DOHH2 (cell line): ENCODE data around the gene TMPRSS7.

ENCODE experiments used
- H3F3A ChIP-seq: fragments of 200-600 bp; sonication (generic), shearing (Covaris generic); 2 replicates; pipeline ENCODE4 v1.6.0; 2016; ENCODE audit warnings: antibody characterized with exemption, mild to moderate bottlenecking; ENCODE audit not compliant: control insufficient read depth, insufficient read depth
- H3K27ac ChIP-seq: fragments of 200-600 bp; sonication (generic); 2 replicates; pipeline ENCODE4 v1.5.1; 2014; ENCODE audit warnings: low read depth, mild to moderate bottlenecking, low read length, moderate library complexity
- H3K27me3 ChIP-seq: fragments of 200-600 bp; sonication (generic); 2 replicates; pipeline ENCODE4 v1.6.1; 2014; ENCODE audit warnings: mild to moderate bottlenecking, low read length, mixed read lengths; ENCODE audit not compliant: control insufficient read depth
- H3K36me3 ChIP-seq: fragments of 200-600 bp; sonication (generic); 2 replicates; pipeline ENCODE4 v1.6.1; 2014; ENCODE audit warnings: mild to moderate bottlenecking, low read length, moderate library complexity, mixed read lengths; ENCODE audit not compliant: control insufficient read depth
- H3K4me1 ChIP-seq: fragments of 200-600 bp; sonication (generic); 2 replicates; pipeline ENCODE4 v1.6.1; 2014; ENCODE audit warnings: mild to moderate bottlenecking, low read length, mixed read lengths; ENCODE audit not compliant: control insufficient read depth
- H3K4me2 ChIP-seq: fragments of 200-600 bp; sonication (generic); 2 replicates; pipeline ENCODE4 v1.6.0; 2014; ENCODE audit warnings: mild to moderate bottlenecking, low read length, moderate library complexity
- H3K4me3 ChIP-seq: fragments of 200-600 bp; sonication (generic); 2 replicates; pipeline ENCODE4 v1.5.1; 2014; ENCODE audit warnings: mild to moderate bottlenecking, low read length, mixed read lengths
- H3K79me2 ChIP-seq: fragments of 200-600 bp; sonication (generic); 2 replicates; pipeline ENCODE4 v1.6.1; 2014; ENCODE audit warnings: mild to moderate bottlenecking, low read length, mixed read lengths; ENCODE audit not compliant: control insufficient read depth
- H3K9me2 ChIP-seq: fragments of 200-600 bp; sonication (generic); replicated peaks from 2 replicates; pipeline ENCODE4 v1.6.1; 2014; ENCODE audit warnings: mild to moderate bottlenecking, low read length, mixed read lengths; ENCODE audit not compliant: control insufficient read depth
- H3K9me3 ChIP-seq: fragments of 200-600 bp; sonication (generic); 2 replicates; pipeline ENCODE4 v1.6.1; 2014; ENCODE audit warnings: antibody characterized with exemption, low read length, mixed read lengths; ENCODE audit not compliant: control insufficient read depth, insufficient read depth
- H4K20me1 ChIP-seq: fragments of 200-600 bp; sonication (generic); 2 replicates; pipeline ENCODE4 v1.6.0; 2014; ENCODE audit warnings: low read depth, mild to moderate bottlenecking, antibody characterized with exemption, low read length, moderate library complexity; ENCODE audit not compliant: control insufficient read depth, insufficient read depth
- CTCF ChIP-seq: fragments of 200-600 bp; sonication (generic); IDR thresholded peaks from one replicate; pipeline ENCODE4 v1.5.1; 2014; ENCODE audit warnings: antibody characterized with exemption, mild to moderate bottlenecking, low read depth, low read length; ENCODE audit not compliant: poor library complexity, severe bottlenecking
- EZH2phosphoT487 ChIP-seq: fragments of 200-600 bp; sonication (generic); IDR thresholded peaks from 2 replicates; pipeline ENCODE4 v1.6.1; 2017; ENCODE audit warnings: borderline replicate concordance, mild to moderate bottlenecking, antibody characterized with exemption, low read length, moderate library complexity, mixed read lengths

Gene TMPRSS7

GRCh38 chr3:112123548-112123947, 89.0 kb downstream of the TMPRSS7 start:
- Histone ChIP-seq H3K36me3 (peaks cover 87% of the 10 kb centered on the region), H3F3A (peaks cover 93% of the 10 kb centered on the region), H3K9me2 (no peaks in the 10 kb centered on the region), H3K27ac (peak overlapping the region; percentile 99), H3K4me1 (peaks cover 100% of the 10 kb centered on the region), H3K9me3 (no peaks in the 10 kb centered on the region), H4K20me1 (no peaks in the 10 kb centered on the region), H3K79me2 (peaks cover 54% of the 10 kb centered on the region), H3K4me2 (peak overlapping the region; percentile 78), H3K4me3 (peak overlapping the region; percentile 51), H3K27me3 (no peaks in the 10 kb centered on the region)
- TF ChIP-seq CTCF (no peak), EZH2phosphoT487 (no peak)

DNA sequence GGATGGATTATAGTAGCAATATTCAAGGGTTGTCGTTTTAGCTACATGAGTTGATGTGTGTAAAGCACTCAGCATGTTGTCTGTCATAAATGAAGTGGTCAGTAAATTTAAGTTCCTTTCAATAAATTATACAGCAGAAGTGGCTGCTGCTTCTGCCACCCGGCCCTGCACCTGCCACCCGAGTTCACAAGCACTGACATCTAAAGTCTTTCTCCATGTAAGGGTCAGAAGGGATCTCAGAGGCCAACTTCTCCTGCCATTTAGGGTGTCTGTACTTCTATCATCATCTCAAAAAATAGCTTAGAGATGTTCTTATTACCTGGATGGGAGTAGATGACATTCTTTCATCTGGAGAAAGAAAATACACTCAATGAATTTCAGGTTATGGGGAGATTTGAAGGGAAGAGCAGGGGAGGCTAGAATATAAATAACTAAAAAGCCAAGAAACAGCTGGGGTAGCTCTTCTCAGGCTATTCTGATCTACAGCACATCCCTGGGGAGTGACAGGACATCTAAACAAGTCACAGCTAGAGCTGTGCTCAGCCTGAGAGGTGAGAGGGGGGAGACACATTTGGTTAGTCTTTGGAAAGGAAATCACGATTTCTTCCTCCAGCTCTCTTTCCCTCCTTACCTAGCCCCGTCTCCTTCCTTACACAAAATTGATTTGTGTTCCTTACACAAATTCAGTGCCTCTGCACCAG, 90.5 kb downstream of the TMPRSS7 start:
- peaks cover 99% of the 10 kb centered on the region for H3K4me1 ChIP-seq
- peak overlapping the region; percentile 93 for H3K4me3 ChIP-seq
- no peaks in the 10 kb centered on the region for H3K9me3 ChIP-seq
- no peaks in the 10 kb centered on the region for H3K9me2 ChIP-seq
- H3F3A ChIP-seq, result peaks cover 93% of the 10 kb centered on the region
- peaks cover 89% of the 10 kb centered on the region for H3K36me3 ChIP-seq
- H3K79me2 ChIP-seq, result peaks cover 61% of the 10 kb centered on the region
- no peaks in the 10 kb centered on the region for H4K20me1 ChIP-seq
- H3K4me2 ChIP-seq, result peak overlapping the region; percentile 97
- no peaks in the 10 kb centered on the region for H3K27me3 ChIP-seq
- peak overlapping the region; percentile 99 for H3K27ac ChIP-seq
- TF ChIP-seq EZH2phosphoT487, result no peak
- no peak for TF ChIP-seq CTCF

DNA sequence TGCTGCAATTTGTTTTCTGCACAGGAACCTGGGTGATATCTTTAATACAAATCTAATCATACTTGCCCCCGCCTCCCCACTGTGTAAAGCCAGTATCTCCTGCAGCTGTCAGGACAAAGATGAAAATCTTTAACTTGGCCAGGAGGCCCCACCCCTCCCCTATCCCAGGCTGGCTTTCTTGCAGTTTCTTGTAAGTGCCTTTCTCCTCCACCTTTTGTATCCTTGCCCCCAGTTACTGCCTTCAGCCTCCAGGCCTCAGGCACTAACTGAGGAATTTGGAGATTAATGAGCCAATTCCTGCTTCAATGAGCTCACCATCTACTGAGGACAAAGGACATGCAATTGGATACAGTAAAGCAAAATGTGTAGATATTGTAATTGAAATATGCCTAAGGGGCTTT, 92.0 kb downstream of the TMPRSS7 start:
- peaks cover 92% of the 10 kb centered on the region for H3K4me1 ChIP-seq
- H3K4me3 ChIP-seq, result peak overlapping the region; percentile 93
- H3K27ac ChIP-seq, result peak overlapping the region; percentile 99
- H3K9me3 ChIP-seq, result no peaks in the 10 kb centered on the region
- no peaks in the 10 kb centered on the region for H3K27me3 ChIP-seq
- peaks cover 95% of the 10 kb centered on the region for H3F3A ChIP-seq
- TF ChIP-seq CTCF (no peak), EZH2phosphoT487 (no peak)
- no peaks in the 10 kb centered on the region for H4K20me1 ChIP-seq
- no peaks in the 10 kb centered on the region for H3K9me2 ChIP-seq
- peaks cover 75% of the 10 kb centered on the region for H3K79me2 ChIP-seq
- peak overlapping the region; percentile 97 for H3K4me2 ChIP-seq
- H3K36me3 ChIP-seq, result peaks cover 96% of the 10 kb centered on the region
